GM19467 (cell line): ENCODE measurements around the gene ISOC2.
A peak's percentile ranks its signal among the peaks of the same experiment; 100 is the strongest.
"Not testable (repeated sequence)": the region's sequence is repeated elsewhere in the genome, so short reads cannot be mapped to it uniquely, and the experiment has no call there.

Source experiments
- ATAC-seq: cut with Tn5 transposase; IDR thresholded peaks from one replicate; pipeline ENCODE4 v1.9.1; 2021; ENCODE audit warnings: mild to moderate bottlenecking, moderate library complexity; ENCODE audit not compliant: unreplicated experiment

Gene ISOC2

GRCh38 chr19:55461259-55461973 lies at the start of gene ISOC2:
ISOC2 (minus strand) TSS chr19:55461642; CDS start chr19:55456486, 5,156 bp downstream.
- peak; percentile 89 for ATAC-seq

GRCh38 chr19:55508120-55508519 lies 46.7 kb upstream of the ISOC2 start:
- no peak for ATAC-seq

GRCh38 chr19:55504981-55505380 lies 43.5 kb upstream of the ISOC2 start:
- ATAC-seq = no peak

GRCh38 chr19:55504252-55504603 lies 42.8 kb upstream of the ISOC2 start:
- no peak for ATAC-seq

GRCh38 chr19:55503502-55504251 lies 42.2 kb upstream of the ISOC2 start:
- ATAC-seq = peak; percentile 90

- ATAC-seq = no peak
Observed at GRCh38 chr19:55503157-55503501, 41.7 kb upstream of the ISOC2 start.

- no peak for ATAC-seq
Observed at GRCh38 chr19:55502197-55502952, 40.9 kb upstream of the ISOC2 start.

- ATAC-seq = no peak
Observed at GRCh38 chr19:55500368-55500952, 39.0 kb upstream of the ISOC2 start.

- ATAC-seq = no peak
Observed at GRCh38 chr19:55498246-55498840, 36.9 kb upstream of the ISOC2 start.

GRCh38 chr19:55497763-55498162 lies 36.3 kb upstream of the ISOC2 start:
- no peak for ATAC-seq

GRCh38 chr19:55496820-55497219 lies 35.4 kb upstream of the ISOC2 start:
- ATAC-seq = not testable (repeated sequence)

GRCh38 chr19:55495646-55496349 lies 34.4 kb upstream of the ISOC2 start:
- ATAC-seq = no peak

GRCh38 chr19:55494172-55494761 lies 32.8 kb upstream of the ISOC2 start:
- no peak for ATAC-seq

GRCh38 chr19:55493645-55494171 lies 32.3 kb upstream of the ISOC2 start:
- ATAC-seq = no peak

- no peak for ATAC-seq
Observed at GRCh38 chr19:55493052-55493644, 31.7 kb upstream of the ISOC2 start.

GRCh38 chr19:55492362-55492944 lies 31.0 kb upstream of the ISOC2 start:
- ATAC-seq = no peak

GRCh38 chr19:55491546-55492360 lies 30.3 kb upstream of the ISOC2 start:
- no peak for ATAC-seq
